ENCODE measurements around the gene SKAP1. TPM values are rescaled to one million over a fixed set of nuclear protein-coding genes. Genes with fewer than 3 reads are reported as not detected.

The SKAP1 gene
- total and polyA plus RNA-seq, 4 donors, result 1.4 to 4.9 (median 2.5) TPM

- Histone ChIP-seq H3K27me3 (ENCODE audit: control insufficient read depth in 3 of 3, insufficient read depth in 3 of 3, low read length in 2 of 3) (peaks cover 5 to 44% (median 41%) of the 10 kb centered on the region in 3 donors), H3K36me3 (ENCODE audit: control insufficient read depth in 4 of 4, insufficient read depth in 4 of 4, low read length in 4 of 4) (no peaks in the 10 kb centered on the region), H3K9ac (ENCODE audit: insufficient read depth in 1 of 2, low read length in 2 of 2) (no peak overlapping the region), H3K4me3 (no peak overlapping the region), H3K27ac (ENCODE audit: low read depth in 1 of 2, low read length in 1 of 2) (no peak overlapping the region), H3K9me3 (ENCODE audit: control insufficient read depth in 4 of 4, insufficient read depth in 3 of 4, low read length in 3 of 4) (no peaks in the 10 kb centered on the region), H3K4me1 (ENCODE audit: control insufficient read depth in 5 of 5, insufficient read depth in 5 of 5, low read length in 5 of 5) (no peaks in the 10 kb centered on the region)
- ATAC-seq (ENCODE audit: insufficient read depth, low FRiP score) (no peak), DNase-seq (no peak)
- TF ChIP-seq, protein P1, sequence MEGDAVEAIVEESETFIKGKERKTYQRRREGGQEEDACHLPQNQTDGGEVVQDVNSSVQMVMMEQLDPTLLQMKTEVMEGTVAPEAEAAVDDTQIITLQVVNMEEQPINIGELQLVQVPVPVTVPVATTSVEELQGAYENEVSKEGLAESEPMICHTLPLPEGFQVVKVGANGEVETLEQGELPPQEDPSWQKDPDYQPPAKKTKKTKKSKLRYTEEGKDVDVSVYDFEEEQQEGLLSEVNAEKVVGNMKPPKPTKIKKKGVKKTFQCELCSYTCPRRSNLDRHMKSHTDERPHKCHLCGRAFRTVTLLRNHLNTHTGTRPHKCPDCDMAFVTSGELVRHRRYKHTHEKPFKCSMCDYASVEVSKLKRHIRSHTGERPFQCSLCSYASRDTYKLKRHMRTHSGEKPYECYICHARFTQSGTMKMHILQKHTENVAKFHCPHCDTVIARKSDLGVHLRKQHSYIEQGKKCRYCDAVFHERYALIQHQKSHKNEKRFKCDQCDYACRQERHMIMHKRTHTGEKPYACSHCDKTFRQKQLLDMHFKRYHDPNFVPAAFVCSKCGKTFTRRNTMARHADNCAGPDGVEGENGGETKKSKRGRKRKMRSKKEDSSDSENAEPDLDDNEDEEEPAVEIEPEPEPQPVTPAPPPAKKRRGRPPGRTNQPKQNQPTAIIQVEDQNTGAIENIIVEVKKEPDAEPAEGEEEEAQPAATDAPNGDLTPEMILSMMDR (IDR thresholded peaks at IDR 0.05; ENCODE audit: control extremely low read depth, extremely low read depth), result no peak
- WGBS, 2 donors, result 81 to 82% methylated on average over 3 of the region's 3 CpGs
These were observed 118.7 kb downstream of the SKAP1 start for GRCh38 chr17:48311324-48311723.

GRCh38 chr17:48310748-48311213 is 119.2 kb downstream of the SKAP1 start:
- WGBS, 2 donors, result 43 to 66% methylated on average over 16 of the region's 16 CpGs
- DNase-seq (peak; percentile 23 to 35 (median 24)), ATAC-seq (ENCODE audit: insufficient read depth, low FRiP score) (no peak)
- Histone ChIP-seq H3K27me3 (ENCODE audit: control insufficient read depth in 3 of 3, insufficient read depth in 3 of 3, low read length in 2 of 3) (peaks cover 5 to 42% (median 41%) of the 10 kb centered on the region in 3 donors), H3K4me1 (ENCODE audit: control insufficient read depth in 5 of 5, insufficient read depth in 5 of 5, low read length in 5 of 5) (no peaks in the 10 kb centered on the region), H3K9me3 (ENCODE audit: control insufficient read depth in 4 of 4, insufficient read depth in 3 of 4, low read length in 3 of 4) (no peaks in the 10 kb centered on the region), H3K4me3 (no peak overlapping the region), H3K9ac (ENCODE audit: insufficient read depth in 1 of 2, low read length in 2 of 2) (no peak overlapping the region), H3K36me3 (ENCODE audit: control insufficient read depth in 4 of 4, insufficient read depth in 4 of 4, low read length in 4 of 4) (no peaks in the 10 kb centered on the region), H3K27ac (ENCODE audit: low read depth in 1 of 2, low read length in 1 of 2) (no peak overlapping the region)
- TF ChIP-seq, protein P1 (IDR thresholded peaks at IDR 0.05; ENCODE audit: control extremely low read depth, extremely low read depth), result no peak

- peaks cover 5 to 45% (median 39%) of the 10 kb centered on the region in 3 donors for H3K27me3 ChIP-seq (ENCODE audit: control insufficient read depth in 3 of 3, insufficient read depth in 3 of 3, low read length in 2 of 3)
- 48 to 53% methylated on average over 1 of the region's 1 CpG for WGBS, 2 donors
- H3K9me3 ChIP-seq (ENCODE audit: control insufficient read depth in 4 of 4, insufficient read depth in 3 of 4, low read length in 3 of 4), result no peaks in the 10 kb centered on the region
- TF ChIP-seq, protein P1 (IDR thresholded peaks at IDR 0.05; ENCODE audit: control extremely low read depth, extremely low read depth), result no peak
- H3K36me3 ChIP-seq (ENCODE audit: control insufficient read depth in 4 of 4, insufficient read depth in 4 of 4, low read length in 4 of 4), result no peaks in the 10 kb centered on the region
- H3K4me3 ChIP-seq, result no peak overlapping the region
- H3K27ac ChIP-seq (ENCODE audit: low read depth in 1 of 2, low read length in 1 of 2), result no peak overlapping the region
- no peaks in the 10 kb centered on the region for H3K4me1 ChIP-seq (ENCODE audit: control insufficient read depth in 5 of 5, insufficient read depth in 5 of 5, low read length in 5 of 5)
- DNase-seq (no peak), ATAC-seq (ENCODE audit: insufficient read depth, low FRiP score) (no peak)
- H3K9ac ChIP-seq (ENCODE audit: insufficient read depth in 1 of 2, low read length in 2 of 2), result no peak overlapping the region
These were observed 121.4 kb downstream of the SKAP1 start for GRCh38 chr17:48308581-48308980.
